Measurements from ENCODE around the gene PEX7.
"Not testable (repeated sequence)": the region's sequence is repeated elsewhere in the genome, so short reads cannot be mapped to it uniquely, and the experiment has no call there.

The PEX7 gene

DNA sequence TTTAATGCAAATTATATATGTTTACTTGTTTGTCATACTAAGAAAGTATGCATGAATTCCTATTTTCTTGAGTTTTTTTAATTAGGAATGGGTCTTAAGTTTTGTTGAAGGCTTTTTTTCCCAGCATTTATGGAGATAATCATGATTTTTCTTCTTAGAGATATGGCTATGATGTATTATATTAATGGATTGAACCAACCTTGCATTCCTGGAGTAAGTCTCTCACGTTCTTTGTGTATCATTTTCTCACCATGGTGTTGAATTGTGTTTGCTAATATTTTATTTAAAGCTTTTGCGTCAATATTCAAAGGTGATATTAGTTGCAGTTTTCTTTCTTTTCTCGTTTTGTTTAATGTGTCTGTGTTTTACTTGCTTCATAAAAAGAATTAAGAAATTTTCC is 51.4 kb downstream of the PEX7 start:
- Histone ChIP-seq H3K4me3 (replicated peaks; ENCODE audit: insufficient read depth, low read length) (no peak overlapping the region), H3K27ac (replicated peaks) (no peak overlapping the region), H3K27me3 (ENCODE audit: insufficient read depth, poor library complexity, severe bottlenecking) (no peaks in the 10 kb centered on the region)
- no peak for DNase-seq (ENCODE audit: low read depth in 1 of 2, low spot score in 1 of 2)
- TF ChIP-seq GABPA (IDR thresholded peaks at IDR 0.05; ENCODE audit: low read depth) (no peak), POLR2AphosphoS5 (IDR thresholded peaks at IDR 0.05; ENCODE audit: low read depth) (no peak), SPI1 (IDR thresholded peaks at IDR 0.05; ENCODE audit: borderline replicate concordance, low read depth) (no peak)
- TF ChIP-seq, protein P1, sequence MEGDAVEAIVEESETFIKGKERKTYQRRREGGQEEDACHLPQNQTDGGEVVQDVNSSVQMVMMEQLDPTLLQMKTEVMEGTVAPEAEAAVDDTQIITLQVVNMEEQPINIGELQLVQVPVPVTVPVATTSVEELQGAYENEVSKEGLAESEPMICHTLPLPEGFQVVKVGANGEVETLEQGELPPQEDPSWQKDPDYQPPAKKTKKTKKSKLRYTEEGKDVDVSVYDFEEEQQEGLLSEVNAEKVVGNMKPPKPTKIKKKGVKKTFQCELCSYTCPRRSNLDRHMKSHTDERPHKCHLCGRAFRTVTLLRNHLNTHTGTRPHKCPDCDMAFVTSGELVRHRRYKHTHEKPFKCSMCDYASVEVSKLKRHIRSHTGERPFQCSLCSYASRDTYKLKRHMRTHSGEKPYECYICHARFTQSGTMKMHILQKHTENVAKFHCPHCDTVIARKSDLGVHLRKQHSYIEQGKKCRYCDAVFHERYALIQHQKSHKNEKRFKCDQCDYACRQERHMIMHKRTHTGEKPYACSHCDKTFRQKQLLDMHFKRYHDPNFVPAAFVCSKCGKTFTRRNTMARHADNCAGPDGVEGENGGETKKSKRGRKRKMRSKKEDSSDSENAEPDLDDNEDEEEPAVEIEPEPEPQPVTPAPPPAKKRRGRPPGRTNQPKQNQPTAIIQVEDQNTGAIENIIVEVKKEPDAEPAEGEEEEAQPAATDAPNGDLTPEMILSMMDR (IDR thresholded peaks at IDR 0.05; ENCODE audit: insufficient read depth, low read length) = no peak
- TF ChIP-seq, protein P2, sequence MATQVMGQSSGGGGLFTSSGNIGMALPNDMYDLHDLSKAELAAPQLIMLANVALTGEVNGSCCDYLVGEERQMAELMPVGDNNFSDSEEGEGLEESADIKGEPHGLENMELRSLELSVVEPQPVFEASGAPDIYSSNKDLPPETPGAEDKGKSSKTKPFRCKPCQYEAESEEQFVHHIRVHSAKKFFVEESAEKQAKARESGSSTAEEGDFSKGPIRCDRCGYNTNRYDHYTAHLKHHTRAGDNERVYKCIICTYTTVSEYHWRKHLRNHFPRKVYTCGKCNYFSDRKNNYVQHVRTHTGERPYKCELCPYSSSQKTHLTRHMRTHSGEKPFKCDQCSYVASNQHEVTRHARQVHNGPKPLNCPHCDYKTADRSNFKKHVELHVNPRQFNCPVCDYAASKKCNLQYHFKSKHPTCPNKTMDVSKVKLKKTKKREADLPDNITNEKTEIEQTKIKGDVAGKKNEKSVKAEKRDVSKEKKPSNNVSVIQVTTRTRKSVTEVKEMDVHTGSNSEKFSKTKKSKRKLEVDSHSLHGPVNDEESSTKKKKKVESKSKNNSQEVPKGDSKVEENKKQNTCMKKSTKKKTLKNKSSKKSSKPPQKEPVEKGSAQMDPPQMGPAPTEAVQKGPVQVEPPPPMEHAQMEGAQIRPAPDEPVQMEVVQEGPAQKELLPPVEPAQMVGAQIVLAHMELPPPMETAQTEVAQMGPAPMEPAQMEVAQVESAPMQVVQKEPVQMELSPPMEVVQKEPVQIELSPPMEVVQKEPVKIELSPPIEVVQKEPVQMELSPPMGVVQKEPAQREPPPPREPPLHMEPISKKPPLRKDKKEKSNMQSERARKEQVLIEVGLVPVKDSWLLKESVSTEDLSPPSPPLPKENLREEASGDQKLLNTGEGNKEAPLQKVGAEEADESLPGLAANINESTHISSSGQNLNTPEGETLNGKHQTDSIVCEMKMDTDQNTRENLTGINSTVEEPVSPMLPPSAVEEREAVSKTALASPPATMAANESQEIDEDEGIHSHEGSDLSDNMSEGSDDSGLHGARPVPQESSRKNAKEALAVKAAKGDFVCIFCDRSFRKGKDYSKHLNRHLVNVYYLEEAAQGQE (IDR thresholded peaks at IDR 0.05; ENCODE audit: insufficient replicate concordance, low read depth) = no peak

DNA sequence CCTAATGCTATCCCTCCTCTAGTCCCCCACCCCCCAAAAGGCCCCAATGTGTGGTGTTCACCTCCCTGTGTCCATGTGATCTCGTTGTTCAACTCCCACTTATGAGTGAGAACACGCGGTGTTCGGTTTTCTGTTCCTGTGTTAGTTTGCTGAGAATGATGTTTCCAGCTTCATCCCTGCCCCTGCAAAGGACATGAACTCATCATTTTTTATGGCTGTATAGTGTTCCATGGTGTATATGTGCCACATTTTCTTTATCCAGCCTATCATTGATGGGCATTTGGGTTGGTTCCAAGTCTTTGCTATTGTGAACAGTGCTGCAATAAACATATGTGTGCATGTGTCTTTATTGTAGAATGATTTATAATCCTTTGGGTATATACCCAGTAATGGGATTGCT is 54.1 kb downstream of the PEX7 start:
- not testable (repeated sequence) for H3K4me3 ChIP-seq (replicated peaks; ENCODE audit: insufficient read depth, low read length); H3K27ac ChIP-seq (replicated peaks); DNase-seq (ENCODE audit: low read depth in 1 of 2, low spot score in 1 of 2); H3K27me3 ChIP-seq (ENCODE audit: insufficient read depth, poor library complexity, severe bottlenecking)

DNA sequence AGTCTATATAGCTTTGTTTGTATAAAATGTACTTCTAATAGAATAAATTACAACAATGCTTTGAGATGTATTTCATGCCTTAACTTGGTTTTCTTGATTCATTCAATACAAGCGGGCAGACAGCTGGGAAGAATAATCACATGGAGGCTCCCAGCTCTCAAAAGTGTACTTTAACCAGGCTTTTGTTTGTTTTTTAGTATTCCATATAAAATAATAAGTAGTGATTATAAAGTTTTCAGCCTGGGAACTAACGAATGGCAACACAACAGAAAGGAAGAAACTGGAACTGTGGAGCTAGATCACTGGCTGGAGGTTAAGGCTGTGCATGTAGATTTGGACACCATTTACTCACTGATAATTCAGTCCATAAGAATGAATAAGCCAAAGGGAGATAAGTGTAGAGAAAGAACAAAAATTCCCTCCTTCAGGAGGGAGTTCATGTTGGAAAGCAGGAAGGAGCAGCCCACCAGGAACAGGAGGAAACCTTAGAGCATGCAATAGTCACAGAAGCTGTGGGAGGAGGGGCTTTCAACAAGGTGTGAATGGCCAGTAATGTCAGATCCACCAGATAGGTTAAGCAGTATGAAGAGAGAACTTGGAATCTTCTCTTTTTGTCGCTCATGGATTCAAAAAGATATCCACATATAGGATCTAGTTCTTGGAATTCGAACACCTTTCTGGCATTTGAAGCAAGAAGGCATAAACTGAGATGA is 58.5 kb downstream of the PEX7 start:
- Histone ChIP-seq H3K27me3 (ENCODE audit: insufficient read depth, poor library complexity, severe bottlenecking) (no peaks in the 10 kb centered on the region), H3K27ac (replicated peaks) (no peak overlapping the region), H3K4me3 (replicated peaks; ENCODE audit: insufficient read depth, low read length) (no peak overlapping the region)
- TF ChIP-seq, protein P2 (IDR thresholded peaks at IDR 0.05; ENCODE audit: insufficient replicate concordance, low read depth) = no peak
- TF ChIP-seq SPI1 (IDR thresholded peaks at IDR 0.05; ENCODE audit: borderline replicate concordance, low read depth) = no peak
- TF ChIP-seq, protein P1 (IDR thresholded peaks at IDR 0.05; ENCODE audit: insufficient read depth, low read length) = no peak
- no peak for TF ChIP-seq POLR2AphosphoS5 (IDR thresholded peaks at IDR 0.05; ENCODE audit: low read depth)
- no peak for TF ChIP-seq GABPA (IDR thresholded peaks at IDR 0.05; ENCODE audit: low read depth)
- DNase-seq (ENCODE audit: low read depth in 1 of 2, low spot score in 1 of 2) = no peak

DNA sequence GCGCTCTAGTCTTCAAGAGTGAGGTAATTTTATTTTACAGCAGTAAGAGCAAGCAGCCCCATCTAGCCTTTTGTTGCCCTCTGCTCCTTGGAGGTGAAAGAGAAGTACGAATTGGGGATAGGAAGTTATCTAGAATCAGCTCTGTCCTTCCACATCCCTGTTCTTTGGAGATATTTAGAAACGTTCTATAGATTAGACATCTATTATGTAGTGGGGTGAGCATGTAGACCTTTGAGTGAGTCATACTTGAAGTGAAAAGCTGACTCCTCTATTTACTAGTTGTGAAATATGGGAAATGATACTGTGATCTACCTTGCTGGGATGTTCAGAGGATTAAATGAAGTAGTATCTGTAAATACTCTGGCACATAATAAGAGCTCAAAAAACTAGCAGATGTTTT is 63.7 kb downstream of the PEX7 start:
- no peak for DNase-seq (ENCODE audit: low read depth in 1 of 2, low spot score in 1 of 2)
- TF ChIP-seq POLR2AphosphoS5 (IDR thresholded peaks at IDR 0.05; ENCODE audit: low read depth) (no peak), GABPA (IDR thresholded peaks at IDR 0.05; ENCODE audit: low read depth) (no peak), SPI1 (IDR thresholded peaks at IDR 0.05; ENCODE audit: borderline replicate concordance, low read depth) (no peak)
- TF ChIP-seq, protein P1 (IDR thresholded peaks at IDR 0.05; ENCODE audit: insufficient read depth, low read length) = no peak
- TF ChIP-seq, protein P2 (IDR thresholded peaks at IDR 0.05; ENCODE audit: insufficient replicate concordance, low read depth) = no peak
- Histone ChIP-seq H3K4me3 (replicated peaks; ENCODE audit: insufficient read depth, low read length) (no peak overlapping the region), H3K27me3 (ENCODE audit: insufficient read depth, poor library complexity, severe bottlenecking) (no peaks in the 10 kb centered on the region), H3K27ac (replicated peaks) (no peak overlapping the region)
